SW480 (cell line): ENCODE measurements around the gene ATXN10.

Source experiments
- DNase-seq: peaks from one replicate; pipeline ENCODE4 v3.0.0-alpha.2; 2016; ENCODE audit warnings: low spot score

Gene ATXN10

GRCh38 chr22:45758603-45759002, 87.0 kb downstream of the ATXN10 start:
- DNase-seq: no peak

- no peak for DNase-seq
These were observed 89.0 kb downstream of the ATXN10 start for GRCh38 chr22:45760682-45761081.

GRCh38 chr22:45762545-45763235, 91.1 kb downstream of the ATXN10 start:
- no peak for DNase-seq

- DNase-seq: no peak
These were observed 91.6 kb downstream of the ATXN10 start for GRCh38 chr22:45763236-45763624.

- DNase-seq: no peak
These were observed 96.9 kb downstream of the ATXN10 start for GRCh38 chr22:45768490-45768889.

- no peak for DNase-seq
These were observed 98.1 kb downstream of the ATXN10 start for GRCh38 chr22:45769569-45770210.

GRCh38 chr22:45770506-45770905, 98.9 kb downstream of the ATXN10 start:
- no peak for DNase-seq

GRCh38 chr22:45771057-45771456, 99.4 kb downstream of the ATXN10 start:
- DNase-seq: no peak

- DNase-seq: no peak
These were observed 100.1 kb downstream of the ATXN10 start for GRCh38 chr22:45771711-45772110.

- DNase-seq: no peak
These were observed 101.1 kb downstream of the ATXN10 start for GRCh38 chr22:45772743-45773142.

GRCh38 chr22:45774001-45774670, 102.5 kb downstream of the ATXN10 start:
- DNase-seq: no peak

- DNase-seq: no peak
These were observed 103.4 kb downstream of the ATXN10 start for GRCh38 chr22:45775062-45775461.

GRCh38 chr22:45775569-45776312, 104.1 kb downstream of the ATXN10 start:
- DNase-seq: no peak

- no peak for DNase-seq
These were observed 104.6 kb downstream of the ATXN10 start for GRCh38 chr22:45776313-45776585.

GRCh38 chr22:45777046-45777851, 105.6 kb downstream of the ATXN10 start:
- DNase-seq: no peak

GRCh38 chr22:45777852-45778375, 106.3 kb downstream of the ATXN10 start:
- no peak for DNase-seq

- DNase-seq: no peak
These were observed 109.8 kb downstream of the ATXN10 start for GRCh38 chr22:45781459-45781858.

- no peak for DNase-seq
These were observed 110.3 kb downstream of the ATXN10 start for GRCh38 chr22:45781966-45782365.

GRCh38 chr22:45783021-45783420, 111.4 kb downstream of the ATXN10 start:
- no peak for DNase-seq

GRCh38 chr22:45783690-45784089, 112.1 kb downstream of the ATXN10 start:
- DNase-seq: no peak

GRCh38 chr22:45784357-45785277, 113.0 kb downstream of the ATXN10 start:
- no peak for DNase-seq
